H1 (cell line): ENCODE results near the gene VIPR2. TPM values are rescaled to one million over a fixed set of nuclear protein-coding genes. Genes with fewer than 3 reads are reported as not detected.
A peak's percentile ranks its signal among the peaks of the same experiment; 100 is the strongest.

ENCODE experiments used
- CTCF ChIA-PET: fragments of 300-600 bp; sonication (Branson Sonifier 250); formaldehyde crosslinking; loops from one replicate; lab custom pipeline; 2021; ENCODE audit not compliant: partially characterized antibody; lab: Charles Lee
- POLR2A ChIA-PET: fragments of 300-600 bp; sonication (Branson Sonifier 250); formaldehyde crosslinking; loops from one replicate; lab custom pipeline; 2021; ENCODE audit warnings: inconsistent platforms; ENCODE audit not compliant: partially characterized antibody; lab: Charles Lee
- DNase-seq, 2 experiments: peaks; one replicate each; pipeline versions ENCODE4 v3.0.0 to v3.0.0-alpha.2; 2010 to 2022; ENCODE audit warnings: low spot score in 2 of 2, low read depth in 1 of 2, mixed read lengths in 1 of 2
- FAIRE-seq: peaks from 2 replicates; lab custom pipeline; 2011; peaks lifted over from hg19 to GRCh38; lab: Jason Lieb, UNC
- H2AFZ ChIP-seq: 2 replicates; pipeline ENCODE4 v1.8.1; 2012; ENCODE audit warnings: low read length, inconsistent platforms
- H2AK5ac ChIP-seq: 2 replicates; pipeline ENCODE4 v1.6.1; 2013; ENCODE audit warnings: low read depth, low read length
- H2BK120ac ChIP-seq: replicated peaks from 2 replicates; pipeline ENCODE3; 2013; ENCODE audit warnings: low read depth, low read length, inconsistent platforms
- H2BK12ac ChIP-seq: 2 replicates; pipeline ENCODE4 v1.6.1; 2013; ENCODE audit warnings: low read depth, low read length
- H2BK15ac ChIP-seq: 2 replicates; pipeline ENCODE4 v1.6.1; 2013; ENCODE audit warnings: low read length
- H2BK20ac ChIP-seq: 2 replicates; pipeline ENCODE4 v1.6.1; 2013; ENCODE audit warnings: low read length
- H2BK5ac ChIP-seq: 2 replicates; pipeline ENCODE4 v1.6.1; 2013; ENCODE audit warnings: low read depth, low read length
- H3K14ac ChIP-seq: 2 replicates; pipeline ENCODE4 v1.6.1; 2013; ENCODE audit warnings: inconsistent platforms; ENCODE audit not compliant: insufficient read length
- H3K18ac ChIP-seq: 2 replicates; pipeline ENCODE4 v1.6.1; 2013; ENCODE audit warnings: low read length; ENCODE audit errors: extremely low read depth
- H3K23ac ChIP-seq: 2 replicates; pipeline ENCODE4 v1.6.1; 2013; ENCODE audit warnings: inconsistent platforms; ENCODE audit not compliant: insufficient read length
- H3K23me2 ChIP-seq: 2 replicates; pipeline ENCODE4 v1.6.1; 2013; ENCODE audit warnings: low read depth, low read length
- H3K27ac ChIP-seq: 2 replicates; pipeline ENCODE4 v1.6.1; 2011; ENCODE audit warnings: low read depth, low read length, inconsistent platforms
- H3K27me3 ChIP-seq, 4 experiments: replicated peaks in 1 of 4; 1 replicate in 1 of 4; 2 replicates in 3 of 4; pipeline versions ENCODE4 v1.6.1 to v1.8.1; 2011 to 2013; ENCODE audit warnings: low read length in 3 of 4, mild to moderate bottlenecking in 3 of 4, inconsistent platforms in 2 of 4, mixed read lengths in 2 of 4, moderate library complexity in 1 of 4; ENCODE audit not compliant: control insufficient read depth in 3 of 4, insufficient read depth in 3 of 4; ENCODE audit errors: extremely low read depth in 1 of 4
- H3K36me3 ChIP-seq, 4 experiments: 2 replicates each; pipeline versions ENCODE4 v1.6.1 to v1.8.1; 2011 to 2013; ENCODE audit warnings: mild to moderate bottlenecking in 4 of 4, low read length in 3 of 4, moderate library complexity in 2 of 4, control low read depth in 1 of 4, inconsistent platforms in 1 of 4; ENCODE audit not compliant: insufficient read depth in 4 of 4, control insufficient read depth in 2 of 4
- H3K4ac ChIP-seq: replicated peaks from 2 replicates; pipeline ENCODE3; 2013; ENCODE audit warnings: low read length, low read depth, mixed read lengths, inconsistent platforms; ENCODE audit not compliant: insufficient read length
- H3K4me1 ChIP-seq, 4 experiments: replicated peaks in 1 of 4; 1 replicate in 1 of 4; 2 replicates in 3 of 4; pipeline versions ENCODE4 v1.6.1 to v1.8.1; 2011 to 2013; ENCODE audit warnings: low read length in 3 of 4, inconsistent platforms in 2 of 4, mixed read lengths in 1 of 4; ENCODE audit not compliant: insufficient read depth in 4 of 4, control insufficient read depth in 3 of 4
- H3K4me2 ChIP-seq, 2 experiments: 2 replicates each; pipeline versions ENCODE4 v1.6.1 to v1.8.1; 2011 to 2013; ENCODE audit warnings: low read depth in 2 of 2, low read length in 2 of 2, control low read depth in 1 of 2, inconsistent platforms in 1 of 2, mild to moderate bottlenecking in 1 of 2; ENCODE audit not compliant: insufficient read depth in 1 of 2
- H3K4me3 ChIP-seq, 4 experiments: fragments of 200-600, 300-600 bp in 1 of 4; sonication (generic), shearing (Covaris generic), sonication (Bioruptor Twin) in 1 of 4; 2 replicates each; pipeline versions ENCODE4 v1.5.1 to v1.8.1; 2011 to 2016; ENCODE audit warnings: low read length in 4 of 4, low read depth in 3 of 4, control low read depth in 2 of 4, inconsistent platforms in 2 of 4, mild to moderate bottlenecking in 2 of 4, mixed read lengths in 1 of 4, moderate library complexity in 1 of 4; ENCODE audit not compliant: insufficient read depth in 2 of 4; ENCODE audit errors: extremely low read depth in 1 of 4
- H3K56ac ChIP-seq: replicated peaks from 2 replicates; pipeline ENCODE3; 2013; ENCODE audit warnings: low read depth, mild to moderate bottlenecking, mixed read lengths, low read length, inconsistent platforms; ENCODE audit not compliant: insufficient read length
- H3K79me1 ChIP-seq: 2 replicates; pipeline ENCODE4 v1.6.1; 2013; ENCODE audit warnings: low read depth, low read length, control low read depth
- H3K79me2 ChIP-seq, 2 experiments: 2 replicates each; pipeline versions ENCODE4 v1.6.1 to v1.8.1; 2012 to 2013; ENCODE audit warnings: low read length in 2 of 2, mild to moderate bottlenecking in 2 of 2, inconsistent platforms in 1 of 2; ENCODE audit not compliant: insufficient read depth in 2 of 2, control insufficient read depth in 1 of 2
- H3K9ac ChIP-seq, 4 experiments: replicated peaks in 1 of 4; 1 replicate in 1 of 4; 2 replicates in 3 of 4; pipeline versions ENCODE4 v1.6.1 to v1.8.1; 2011 to 2013; ENCODE audit warnings: low read depth in 3 of 4, low read length in 3 of 4, control low read depth in 2 of 4, mild to moderate bottlenecking in 2 of 4, moderate library complexity in 2 of 4, inconsistent platforms in 1 of 4; ENCODE audit errors: extremely low read depth in 1 of 4
- H3K9me3 ChIP-seq, 2 experiments: 2 replicates each; pipeline versions ENCODE4 v1.6.1 to v1.8.1; 2012 to 2013; ENCODE audit warnings: mild to moderate bottlenecking in 2 of 2, moderate library complexity in 2 of 2, control low read depth in 1 of 2, inconsistent platforms in 1 of 2, low read depth in 1 of 2, low read length in 1 of 2, mixed read lengths in 1 of 2; ENCODE audit not compliant: insufficient read depth in 2 of 2
- H4K20me1 ChIP-seq, 2 experiments: replicated peaks in 1 of 2; 2 replicates each; pipeline versions ENCODE3 to v1.8.1; 2011 to 2013; ENCODE audit warnings: inconsistent platforms in 2 of 2, low read length in 2 of 2, mild to moderate bottlenecking in 1 of 2; ENCODE audit not compliant: insufficient read depth in 2 of 2, control insufficient read depth in 1 of 2
- H4K5ac ChIP-seq: 2 replicates; pipeline ENCODE4 v1.6.1; 2013; ENCODE audit warnings: low read length, low read depth, mixed read lengths, inconsistent platforms; ENCODE audit not compliant: insufficient read length
- H4K8ac ChIP-seq: 2 replicates; pipeline ENCODE4 v1.8.0; 2013; ENCODE audit warnings: mild to moderate bottlenecking, moderate library complexity, low read length, inconsistent platforms; ENCODE audit not compliant: insufficient read depth; ENCODE audit errors: extremely low read depth
- H4K91ac ChIP-seq: replicated peaks from 2 replicates; pipeline ENCODE3; 2013; ENCODE audit warnings: low read length, mixed read lengths, inconsistent platforms; ENCODE audit not compliant: insufficient read length
- CBX5 ChIP-seq: fragments of 300-800, 300-1000 bp; sonication (generic); IDR thresholded peaks from 2 replicates; pipeline ENCODE4 v1.7.1; 2016; ENCODE audit warnings: antibody characterized with exemption, low read length, low read depth
- GABPA ChIP-seq: IDR thresholded peaks from 2 replicates; pipeline ENCODE4 v1.6.1; 2011; ENCODE audit warnings: mild to moderate bottlenecking, low read length, moderate library complexity, borderline replicate concordance; ENCODE audit not compliant: insufficient read depth
- KDM5A ChIP-seq: fragments of 200-600 bp; IDR thresholded peaks from 2 replicates; pipeline ENCODE4 v1.7.1; 2012; ENCODE audit warnings: mild to moderate bottlenecking, low read length, inconsistent platforms, mixed read lengths
- POLR2A ChIP-seq, 2 experiments: IDR thresholded peaks; 1 replicate in 1 of 2; 2 replicates in 1 of 2; pipeline ENCODE4 v1.6.1; 2011; ENCODE audit warnings: low read depth in 2 of 2, low read length in 2 of 2, mild to moderate bottlenecking in 2 of 2; ENCODE audit errors: control extremely low read depth in 1 of 2
- SP2 ChIP-seq: IDR thresholded peaks from 2 replicates; pipeline ENCODE4 v1.6.1; 2012; ENCODE audit warnings: mild to moderate bottlenecking, low read length, inconsistent platforms
- TBP ChIP-seq: IDR thresholded peaks from 2 replicates; pipeline ENCODE4 v1.6.1; 2011; ENCODE audit warnings: low read depth, low read length, improper control_type of control experiment
- ZNF274 ChIP-seq: IDR thresholded peaks from 2 replicates; pipeline ENCODE4 v1.7.0; 2012; ENCODE audit warnings: low read length, borderline replicate concordance; ENCODE audit errors: extremely low read depth
- WGBS, 2 experiments: shearing (Covaris generic) in 1 of 2; methylation state at CpG; one replicate each; pipeline versions ENCODE4 v1.1.6 to v1.1.7; 2013 to 2015; ENCODE audit warnings: low lambda C conversion rate in 2 of 2, mixed read lengths in 2 of 2, inconsistent platforms in 1 of 2, low coverage in 1 of 2, missing lambda C conversion rate in 1 of 2; ENCODE audit not compliant: insufficient replicate concordance in 2 of 2, insufficient coverage in 1 of 2, insufficient read length in 1 of 2; ENCODE audit errors: extremely low coverage in 1 of 2, missing lambda C conversion rate in 1 of 2; 5-methylcytosine and 5-hydroxymethylcytosine counted together
- polyA plus RNA-seq, 7 experiments: library from polyadenylated mRNA; depleted of rRNA in 3 of 7; stranded (reverse) in 5 of 7; unstranded in 2 of 7; fragments of >200 nt in 5 of 7; fragments of 200-250 nt in 2 of 7; gene quantifications; 1 replicate in 5 of 7; 2 replicates in 1 of 7; 4 replicates in 1 of 7; pipeline versions ENCODE4 v1.2.1 to v1.2.3, GENCODE V29; 2011 to 2013; ENCODE audit warnings: missing spikeins in 2 of 7, mixed read lengths in 2 of 7
- total RNA-seq: library from RNA; stranded (reverse); fragmentation: NEBNext Ultra II Directional; extraction: Animal tissue kit (Norgen Biotek cat#: 25700); gene quantifications from 2 replicates; pipeline ENCODE4 v1.2.1, GENCODE V29; 2021

Gene VIPR2
- total and polyA plus RNA-seq, 2 of the 8 experiments (the other 6 are each of a cell fraction or from before 2014, with no cell fraction given): 2.4 to 6.3 TPM

- peaks cover 1 to 5% (median 3%) of the 10 kb centered on the region in 4 experiments; a peak in 3 of 7 replicates for H3K4me1 ChIP-seq
- H3K79me1 ChIP-seq: no peaks in the 10 kb centered on the region
- FAIRE-seq: no peak
- H3K27ac ChIP-seq: no peak overlapping the region
- no peaks in the 10 kb centered on the region for H3K36me3 ChIP-seq
- H4K20me1 ChIP-seq: no peaks in the 10 kb centered on the region
- peaks cover 5% of the 10 kb centered on the region; the same call in 1 of the 2 replicates for H3K23me2 ChIP-seq
- H2BK120ac ChIP-seq: no peak overlapping the region
- CTCF ChIA-PET: interaction anchor here (0.6 to 2.0 kb wide), 6 partner anchors 9 to 74 kb away, joined by 3 to 10 read pairs (median 5); no protein-coding TSS in a partner anchor
- H4K8ac ChIP-seq: no peak overlapping the region
- 0 out of 2 replicates have a peak overlapping the region, but pooled peaks have one; percentile 50 for H2BK12ac ChIP-seq
- no peak overlapping the region for H2BK15ac ChIP-seq
- H4K91ac ChIP-seq: no peak overlapping the region
- no peak for DNase-seq
- no peak overlapping the region for H3K4me2 ChIP-seq
- no peaks in the 10 kb centered on the region for H3K27me3 ChIP-seq
- H3K56ac ChIP-seq: no peak overlapping the region
- H3K4me3 ChIP-seq: no peak overlapping the region
- H3K9ac ChIP-seq: no peak overlapping the region
- H3K23ac ChIP-seq: no peak overlapping the region
- peak overlapping the region; percentile 55; the same call in 1 of the 2 replicates for H2BK20ac ChIP-seq
- no peak overlapping the region for H2AK5ac ChIP-seq
- no peaks in the 10 kb centered on the region for H3K79me2 ChIP-seq
- no peak overlapping the region for H2BK5ac ChIP-seq
- WGBS, 2 experiments: 88% methylated on average over 6 of the region's 6 CpGs; no CpG with 5 or more reads in 1 of the 2 experiments
- no peak overlapping the region for H3K4ac ChIP-seq
- no peak overlapping the region for H4K5ac ChIP-seq
- H3K18ac ChIP-seq: no peak overlapping the region
- H3K14ac ChIP-seq: no peak overlapping the region
- POLR2A ChIA-PET: no interaction called here
- no peak overlapping the region for H2AFZ ChIP-seq
- no peaks in the 10 kb centered on the region; a peak in 1 of 4 replicates for H3K9me3 ChIP-seq
- no peak for TF ChIP-seq POLR2A (IDR thresholded peaks at IDR 0.05; ENCODE audit: control extremely low read depth in 1 of 2, low read depth in 2 of 2, low read length in 2 of 2)
- TF ChIP-seq KDM5A: no peak
- TF ChIP-seq ZNF274: no peak
- TF ChIP-seq GABPA: no peak
- TF ChIP-seq TBP: no peak
- TF ChIP-seq CBX5: no peak
- TF ChIP-seq SP2: no peak
Observed at GRCh38 chr7:159015081-159015453, 129.6 kb downstream of the VIPR2 start.
